GM10266 (cell line): Measurements from ENCODE around the gene KLHDC7B.
A peak's percentile ranks its signal among the peaks of the same experiment; 100 is the strongest.

Source experiments
- DNase-seq: peaks from one replicate; pipeline ENCODE4 v3.0.0; 2012; ENCODE audit errors: extremely low spot score
- TF ChIP-seq, protein P1 (sequence below): IDR thresholded peaks from 2 replicates; pipeline ENCODE4 v1.5.1; 2012; ENCODE audit warnings: mild to moderate bottlenecking, low read depth; ENCODE audit not compliant: control insufficient read depth, insufficient read depth; ENCODE audit errors: missing control alignments

KLHDC7B gene

DNA sequence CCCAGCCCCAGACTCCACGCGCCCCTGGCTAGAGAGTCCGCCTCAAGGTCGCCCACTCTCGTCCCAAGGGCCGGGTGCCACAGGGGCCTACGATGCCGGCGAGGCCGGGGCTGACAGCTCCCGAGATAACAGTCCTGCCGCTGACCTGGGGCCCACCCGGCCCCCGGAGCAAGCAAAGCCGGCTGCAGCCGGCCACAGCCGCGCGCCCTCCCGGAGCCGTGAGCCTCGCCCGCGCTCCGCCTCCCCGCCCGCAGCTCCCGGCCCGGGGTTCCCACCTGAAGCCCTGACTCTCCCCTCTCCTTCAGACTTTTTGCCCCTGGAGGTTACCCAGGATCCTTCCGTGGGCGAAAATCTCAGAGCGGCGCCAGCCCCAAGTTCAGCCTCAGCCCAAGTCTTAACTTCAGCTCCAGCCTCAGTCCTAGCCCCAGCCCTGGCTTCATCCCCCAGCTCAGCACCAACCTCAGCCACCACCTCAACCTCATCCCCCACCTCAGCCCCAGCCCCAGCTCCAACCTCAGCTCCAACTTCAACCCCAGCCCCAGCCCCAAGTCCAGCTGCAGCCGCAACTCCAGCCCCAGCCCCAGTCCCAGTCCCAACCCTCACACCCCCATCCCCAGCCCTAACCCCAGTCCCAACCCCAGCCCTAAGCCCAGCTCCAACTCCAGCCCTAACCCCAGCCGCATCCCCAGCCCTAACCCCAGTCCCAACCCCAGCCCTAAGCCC, 1.7 kb downstream of the KLHDC7B start:
- peak; percentile 37 for DNase-seq
- TF ChIP-seq, protein P1, sequence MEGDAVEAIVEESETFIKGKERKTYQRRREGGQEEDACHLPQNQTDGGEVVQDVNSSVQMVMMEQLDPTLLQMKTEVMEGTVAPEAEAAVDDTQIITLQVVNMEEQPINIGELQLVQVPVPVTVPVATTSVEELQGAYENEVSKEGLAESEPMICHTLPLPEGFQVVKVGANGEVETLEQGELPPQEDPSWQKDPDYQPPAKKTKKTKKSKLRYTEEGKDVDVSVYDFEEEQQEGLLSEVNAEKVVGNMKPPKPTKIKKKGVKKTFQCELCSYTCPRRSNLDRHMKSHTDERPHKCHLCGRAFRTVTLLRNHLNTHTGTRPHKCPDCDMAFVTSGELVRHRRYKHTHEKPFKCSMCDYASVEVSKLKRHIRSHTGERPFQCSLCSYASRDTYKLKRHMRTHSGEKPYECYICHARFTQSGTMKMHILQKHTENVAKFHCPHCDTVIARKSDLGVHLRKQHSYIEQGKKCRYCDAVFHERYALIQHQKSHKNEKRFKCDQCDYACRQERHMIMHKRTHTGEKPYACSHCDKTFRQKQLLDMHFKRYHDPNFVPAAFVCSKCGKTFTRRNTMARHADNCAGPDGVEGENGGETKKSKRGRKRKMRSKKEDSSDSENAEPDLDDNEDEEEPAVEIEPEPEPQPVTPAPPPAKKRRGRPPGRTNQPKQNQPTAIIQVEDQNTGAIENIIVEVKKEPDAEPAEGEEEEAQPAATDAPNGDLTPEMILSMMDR, result no peak

DNA sequence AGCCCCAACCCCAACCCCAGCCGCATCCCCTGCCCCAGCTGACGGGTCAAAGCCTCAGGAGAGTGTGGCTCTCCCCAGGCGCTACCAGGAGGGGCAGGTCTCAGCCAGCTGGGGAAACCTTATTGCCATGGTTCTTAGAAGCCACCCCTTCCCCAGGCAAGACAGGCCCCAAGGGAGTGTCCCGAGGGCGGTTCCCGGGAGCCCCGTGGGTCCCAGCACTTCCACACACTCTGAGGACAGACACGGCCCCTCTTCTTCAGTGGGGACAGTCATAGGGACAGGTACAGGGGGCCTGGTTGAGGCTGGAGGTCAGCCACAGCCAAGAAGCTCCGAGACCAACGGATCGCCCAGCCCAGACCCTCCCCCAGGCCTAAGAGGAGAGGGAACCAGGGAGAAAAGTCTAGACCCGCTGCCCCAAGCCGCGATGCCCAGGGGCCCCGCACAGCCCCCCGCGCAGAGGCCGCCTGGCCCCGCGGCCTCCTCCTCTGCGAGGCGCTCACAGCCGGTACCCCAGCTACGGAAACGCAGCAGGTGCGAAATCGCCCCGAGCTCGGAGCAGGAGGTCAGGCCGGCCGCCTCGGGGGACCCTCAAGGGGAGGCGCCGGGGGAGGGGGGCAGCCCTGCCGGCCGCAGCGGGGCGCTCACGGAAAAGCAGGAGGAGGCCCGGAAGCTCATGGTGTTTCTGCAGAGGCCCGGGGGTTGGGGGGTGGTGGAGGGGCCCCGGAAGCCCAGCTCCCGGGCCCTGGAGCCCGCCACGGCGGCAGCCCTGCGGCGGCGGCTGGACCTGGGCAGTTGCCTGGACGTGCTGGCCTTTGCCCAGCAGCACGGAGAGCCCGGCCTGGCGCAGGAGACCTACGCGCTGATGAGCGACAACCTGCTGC, 2.6 kb downstream of the KLHDC7B start:
- peak; percentile 90 for DNase-seq
- TF ChIP-seq, protein P1, result peak; percentile 33

DNA sequence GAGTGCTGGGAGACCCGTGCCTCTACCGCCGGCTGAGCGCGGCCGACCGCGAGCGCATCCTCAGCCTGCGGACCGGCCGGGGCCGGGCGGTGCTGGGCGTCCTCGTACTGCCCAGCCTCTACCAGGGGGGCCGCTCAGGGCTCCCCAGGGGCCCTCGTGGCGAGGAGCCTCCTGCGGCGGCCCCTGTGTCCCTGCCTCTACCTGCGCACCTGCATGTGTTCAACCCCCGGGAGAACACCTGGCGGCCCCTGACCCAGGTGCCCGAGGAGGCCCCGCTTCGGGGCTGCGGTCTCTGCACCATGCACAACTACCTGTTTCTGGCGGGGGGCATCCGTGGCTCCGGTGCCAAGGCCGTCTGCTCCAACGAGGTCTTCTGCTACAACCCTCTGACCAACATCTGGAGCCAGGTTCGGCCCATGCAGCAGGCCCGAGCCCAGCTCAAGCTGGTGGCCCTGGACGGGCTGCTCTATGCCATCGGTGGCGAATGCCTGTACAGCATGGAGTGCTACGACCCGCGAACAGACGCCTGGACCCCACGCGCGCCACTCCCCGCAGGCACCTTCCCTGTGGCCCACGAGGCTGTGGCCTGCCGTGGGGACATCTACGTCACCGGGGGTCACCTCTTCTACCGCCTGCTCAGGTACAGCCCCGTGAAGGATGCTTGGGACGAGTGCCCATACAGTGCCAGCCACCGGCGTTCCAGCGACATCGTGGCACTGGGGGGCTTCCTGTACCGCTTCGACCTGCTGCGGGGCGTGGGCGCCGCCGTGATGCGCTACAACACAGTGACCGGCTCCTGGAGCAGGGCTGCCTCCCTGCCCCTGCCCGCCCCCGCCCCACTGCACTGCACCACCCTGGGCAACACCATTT, 3.5 kb downstream of the KLHDC7B start:
- DNase-seq, result peak; percentile 8
- TF ChIP-seq, protein P1, result no peak

DNA sequence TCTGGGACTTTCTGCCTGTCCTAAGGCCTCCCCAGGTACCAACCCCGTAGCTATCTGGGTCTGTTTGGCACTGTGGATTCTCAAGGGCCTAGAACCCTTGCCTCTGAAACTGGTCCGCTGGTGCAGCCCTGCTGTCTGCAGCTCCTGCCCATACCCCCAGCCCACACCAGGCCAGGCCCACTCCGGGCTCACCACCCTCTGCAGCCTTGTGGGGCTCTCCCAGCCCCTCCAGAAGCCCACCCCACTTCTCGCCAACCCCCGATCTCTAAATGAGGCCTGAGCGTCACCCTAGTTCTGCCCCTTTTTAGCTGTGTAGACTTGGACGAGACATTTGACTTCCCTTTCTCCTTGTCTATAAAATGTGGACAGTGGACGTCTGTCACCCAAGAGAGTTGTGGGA, 4.7 kb downstream of the KLHDC7B start:
- no peak for DNase-seq
- TF ChIP-seq, protein P1, result no peak

DNA sequence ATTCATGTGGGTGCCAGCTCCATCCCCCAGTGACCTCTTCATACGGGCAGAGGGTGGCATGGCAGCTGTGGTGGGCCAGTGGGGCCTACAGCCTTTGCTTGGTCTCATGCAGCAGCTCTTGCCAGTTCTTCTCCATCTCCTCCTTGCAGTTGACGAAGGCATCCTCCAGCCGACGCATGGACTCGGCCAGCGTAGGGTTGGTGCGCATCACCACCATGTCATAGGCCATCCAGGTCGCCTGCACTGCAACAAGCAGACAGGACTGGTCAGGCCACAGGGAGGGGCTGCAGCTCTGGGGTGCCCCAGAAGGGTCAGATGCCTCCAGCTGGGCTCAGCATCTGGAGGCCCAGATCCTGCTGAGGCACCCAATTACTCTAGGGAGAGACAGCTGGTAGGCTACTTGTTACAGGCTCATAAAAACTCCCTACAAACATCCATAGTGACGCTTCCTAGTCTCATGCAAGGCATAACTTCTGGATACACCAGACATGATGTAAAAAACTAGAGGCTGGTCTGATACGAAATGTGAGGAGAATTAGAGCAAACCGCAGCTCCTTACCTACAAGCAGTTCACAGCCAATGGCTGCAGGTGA, 5.6 kb downstream of the KLHDC7B start:
- TF ChIP-seq, protein P1, result no peak

DNA sequence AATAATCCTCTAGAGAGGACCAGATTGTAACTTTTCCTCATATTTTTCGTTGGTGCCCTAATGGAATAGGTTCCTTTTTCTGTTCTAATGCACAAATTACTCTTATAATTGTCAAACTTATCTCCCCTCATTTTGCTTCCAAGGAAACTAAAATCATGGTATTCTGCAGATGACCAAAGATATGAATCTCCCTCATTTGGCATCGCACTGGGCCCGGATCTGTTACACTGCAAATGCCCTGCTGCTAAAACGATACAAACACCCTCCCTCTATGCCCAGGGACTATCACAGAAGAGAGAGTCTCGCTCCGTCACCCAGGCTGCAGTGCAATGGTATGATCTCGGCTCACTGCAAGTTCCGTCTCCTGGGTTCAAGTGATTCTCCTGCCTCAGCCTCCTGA, 7.6 kb downstream of the KLHDC7B start:
- TF ChIP-seq, protein P1, result no peak
- DNase-seq, result no peak

More for the DNA sequence above, 5.6 kb downstream of the KLHDC7B start:
- peak; percentile 6 for DNase-seq
